Neuron (in vitro differentiated cells): ENCODE results near the gene EPHB2.

ENCODE experiments used
- H2AFZ ChIP-seq: one replicate; pipeline ENCODE4 v1.6.1; 2013; ENCODE audit warnings: low read depth, mild to moderate bottlenecking, inconsistent platforms, low read length, moderate library complexity
- H3K27me3 ChIP-seq: one replicate; pipeline ENCODE4 v1.6.1; 2013; ENCODE audit warnings: low read length; ENCODE audit not compliant: insufficient read depth
- H3K36me3 ChIP-seq: one replicate; pipeline ENCODE4 v1.6.1; 2013; ENCODE audit warnings: low read length; ENCODE audit not compliant: insufficient read depth
- H3K4me1 ChIP-seq: one replicate; pipeline ENCODE4 v1.6.1; 2013; ENCODE audit warnings: low read length; ENCODE audit not compliant: insufficient read depth
- H3K4me3 ChIP-seq: 2 replicates; pipeline ENCODE4 v1.5.1; 2013; ENCODE audit warnings: mild to moderate bottlenecking, low read length, moderate library complexity
- H3K9me3 ChIP-seq: one replicate; pipeline ENCODE4 v1.6.1; 2013; ENCODE audit warnings: low read length

The EPHB2 gene

GRCh38 chr1:22824975-22825374 is 114.3 kb downstream of the EPHB2 start:
- H3K4me1 ChIP-seq = peaks cover 41% of the 10 kb centered on the region
- no peaks in the 10 kb centered on the region for H3K27me3 ChIP-seq
- no peaks in the 10 kb centered on the region for H3K9me3 ChIP-seq
- no peak overlapping the region for H2AFZ ChIP-seq
- H3K36me3 ChIP-seq = peaks cover 2% of the 10 kb centered on the region
- H3K4me3 ChIP-seq = no peak overlapping the region

- no peak overlapping the region for H3K4me3 ChIP-seq
- peaks cover 2% of the 10 kb centered on the region for H3K36me3 ChIP-seq
- H3K27me3 ChIP-seq = no peaks in the 10 kb centered on the region
- peaks cover 41% of the 10 kb centered on the region for H3K4me1 ChIP-seq
- no peak overlapping the region for H2AFZ ChIP-seq
- no peaks in the 10 kb centered on the region for H3K9me3 ChIP-seq
Measured at GRCh38 chr1:22825486-22826189, 115.0 kb downstream of the EPHB2 start.

- peaks cover 2% of the 10 kb centered on the region for H3K36me3 ChIP-seq
- H3K4me3 ChIP-seq = no peak overlapping the region
- no peak overlapping the region for H2AFZ ChIP-seq
- no peaks in the 10 kb centered on the region for H3K27me3 ChIP-seq
- no peaks in the 10 kb centered on the region for H3K9me3 ChIP-seq
- H3K4me1 ChIP-seq = peaks cover 41% of the 10 kb centered on the region
Measured at GRCh38 chr1:22826604-22827580, 116.3 kb downstream of the EPHB2 start.

- H3K4me3 ChIP-seq = no peak overlapping the region
- no peaks in the 10 kb centered on the region for H3K9me3 ChIP-seq
- H3K4me1 ChIP-seq = peaks cover 41% of the 10 kb centered on the region
- no peaks in the 10 kb centered on the region for H3K27me3 ChIP-seq
- H2AFZ ChIP-seq = no peak overlapping the region
- H3K36me3 ChIP-seq = peaks cover 2% of the 10 kb centered on the region
Measured at GRCh38 chr1:22827666-22828483, 117.2 kb downstream of the EPHB2 start.

- Histone ChIP-seq H3K4me1 (peaks cover 41% of the 10 kb centered on the region), H3K9me3 (no peaks in the 10 kb centered on the region)
Measured at GRCh38 chr1:22828484-22829308, 118.1 kb downstream of the EPHB2 start.

GRCh38 chr1:22829309-22829989 is 118.8 kb downstream of the EPHB2 start:
- peaks cover 41% of the 10 kb centered on the region for H3K4me1 ChIP-seq
- H3K4me3 ChIP-seq = no peak overlapping the region
- H3K36me3 ChIP-seq = peaks cover 2% of the 10 kb centered on the region

More at GRCh38 chr1:22828484-22829308, 118.1 kb downstream of the EPHB2 start:
- no peaks in the 10 kb centered on the region for H3K27me3 ChIP-seq
- peaks cover 2% of the 10 kb centered on the region for H3K36me3 ChIP-seq
- H2AFZ ChIP-seq = no peak overlapping the region
- H3K4me3 ChIP-seq = no peak overlapping the region

GRCh38 chr1:22830041-22830566 is 119.5 kb downstream of the EPHB2 start:
- H3K4me3 ChIP-seq = no peak overlapping the region
- peaks cover 42% of the 10 kb centered on the region for H3K4me1 ChIP-seq
- H3K36me3 ChIP-seq = peaks cover under 1% of the 10 kb centered on the region
- H3K9me3 ChIP-seq = no peaks in the 10 kb centered on the region
- no peak overlapping the region for H2AFZ ChIP-seq
- no peaks in the 10 kb centered on the region for H3K27me3 ChIP-seq

More at GRCh38 chr1:22829309-22829989, 118.8 kb downstream of the EPHB2 start:
- no peak overlapping the region for H2AFZ ChIP-seq
- no peaks in the 10 kb centered on the region for H3K9me3 ChIP-seq
- H3K27me3 ChIP-seq = no peaks in the 10 kb centered on the region

- Histone ChIP-seq H3K9me3 (no peaks in the 10 kb centered on the region), H3K27me3 (no peaks in the 10 kb centered on the region), H3K4me3 (no peak overlapping the region), H3K4me1 (peaks cover 49% of the 10 kb centered on the region), H2AFZ (no peak overlapping the region), H3K36me3 (no peaks in the 10 kb centered on the region)
Measured at GRCh38 chr1:22830757-22831340, 120.2 kb downstream of the EPHB2 start.

GRCh38 chr1:22831729-22832413 is 121.2 kb downstream of the EPHB2 start:
- H2AFZ ChIP-seq = no peak overlapping the region
- no peaks in the 10 kb centered on the region for H3K27me3 ChIP-seq
- H3K4me3 ChIP-seq = no peak overlapping the region
- H3K36me3 ChIP-seq = no peaks in the 10 kb centered on the region
- H3K9me3 ChIP-seq = no peaks in the 10 kb centered on the region
- peaks cover 49% of the 10 kb centered on the region for H3K4me1 ChIP-seq

- Histone ChIP-seq H3K27me3 (no peaks in the 10 kb centered on the region), H2AFZ (no peak overlapping the region), H3K4me1 (peaks cover 49% of the 10 kb centered on the region), H3K36me3 (no peaks in the 10 kb centered on the region), H3K9me3 (no peaks in the 10 kb centered on the region), H3K4me3 (no peak overlapping the region)
Measured at GRCh38 chr1:22832414-22832786, 121.8 kb downstream of the EPHB2 start.

GRCh38 chr1:22833699-22834098 is 123.1 kb downstream of the EPHB2 start:
- Histone ChIP-seq H2AFZ (no peak overlapping the region), H3K4me3 (no peak overlapping the region), H3K36me3 (no peaks in the 10 kb centered on the region), H3K4me1 (peaks cover 41% of the 10 kb centered on the region), H3K9me3 (no peaks in the 10 kb centered on the region), H3K27me3 (no peaks in the 10 kb centered on the region)
